Measurements from ENCODE around the gene MME. TPM values are rescaled to one million over a fixed set of nuclear protein-coding genes. Genes with fewer than 3 reads are reported as not detected.

Gene MME
- total RNA-seq, 1 experiment from 2014 or later: 14.4 TPM

DNA sequence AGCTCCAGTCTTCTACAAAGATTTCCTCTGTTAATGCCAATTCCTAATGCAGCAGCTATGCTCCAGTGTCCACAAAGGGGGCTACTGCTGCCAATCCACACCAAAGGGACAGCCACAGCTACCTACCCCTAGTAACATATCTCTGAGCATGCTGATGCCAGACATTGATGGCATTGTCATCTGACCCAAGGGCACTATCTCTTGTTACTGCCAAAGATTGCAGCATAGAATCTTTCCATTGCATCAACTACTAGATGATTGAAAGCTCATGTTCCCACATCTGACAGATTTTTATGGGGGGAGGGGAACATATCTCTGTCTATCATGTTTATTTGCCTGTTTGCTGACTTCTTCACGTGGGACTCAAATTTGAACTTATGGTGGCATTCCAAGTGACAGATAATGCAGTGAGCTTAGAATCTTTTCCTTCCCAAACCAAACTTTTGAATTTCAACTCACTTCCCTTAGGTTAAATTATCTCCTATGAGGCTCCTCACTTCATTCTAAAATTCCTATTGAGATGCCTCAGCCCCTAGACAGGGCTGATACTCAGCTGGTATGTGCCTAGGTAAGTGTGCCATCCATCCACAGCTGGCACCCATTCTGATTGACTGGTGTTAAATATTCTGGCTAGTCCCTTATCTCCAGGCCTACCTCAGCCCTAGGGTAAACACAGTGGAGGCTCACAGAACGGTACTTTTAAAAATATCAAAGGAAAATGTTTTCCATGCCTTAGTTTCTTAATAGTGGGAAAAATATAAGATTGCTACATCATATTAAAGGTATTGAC lies 113.0 kb downstream of the MME start:
- H3K9me3 Mint-ChIP-seq (ENCODE audit: low read depth, unreplicated experiment): no peaks in the 10 kb centered on the region
- DNase-seq: no peak
- no TSS peak for BruUV-seq (replicated peaks)
- H3K4me1 Mint-ChIP-seq (ENCODE audit: low read depth, unreplicated experiment): no peaks in the 10 kb centered on the region
- CTCF ChIA-PET: interaction anchor here (0.6 kb wide), 1 partner anchor 168 kb away, joined by 3 read pairs; no protein-coding TSS in a partner anchor
- intact Hi-C loops (cut with micrococcal nuclease; ENCODE audit: unreplicated experiment): no loop called here
- no peak overlapping the region for H3K27ac Mint-ChIP-seq (ENCODE audit: unreplicated experiment)
- no peaks in the 10 kb centered on the region for H3K27me3 Mint-ChIP-seq (ENCODE audit: unreplicated experiment)
- H3K36me3 Mint-ChIP-seq (ENCODE audit: insufficient read depth, unreplicated experiment): no peaks in the 10 kb centered on the region
- no peak overlapping the region for H3K4me3 Mint-ChIP-seq (ENCODE audit: low read depth, unreplicated experiment)
- TF ChIP-seq, protein P1, sequence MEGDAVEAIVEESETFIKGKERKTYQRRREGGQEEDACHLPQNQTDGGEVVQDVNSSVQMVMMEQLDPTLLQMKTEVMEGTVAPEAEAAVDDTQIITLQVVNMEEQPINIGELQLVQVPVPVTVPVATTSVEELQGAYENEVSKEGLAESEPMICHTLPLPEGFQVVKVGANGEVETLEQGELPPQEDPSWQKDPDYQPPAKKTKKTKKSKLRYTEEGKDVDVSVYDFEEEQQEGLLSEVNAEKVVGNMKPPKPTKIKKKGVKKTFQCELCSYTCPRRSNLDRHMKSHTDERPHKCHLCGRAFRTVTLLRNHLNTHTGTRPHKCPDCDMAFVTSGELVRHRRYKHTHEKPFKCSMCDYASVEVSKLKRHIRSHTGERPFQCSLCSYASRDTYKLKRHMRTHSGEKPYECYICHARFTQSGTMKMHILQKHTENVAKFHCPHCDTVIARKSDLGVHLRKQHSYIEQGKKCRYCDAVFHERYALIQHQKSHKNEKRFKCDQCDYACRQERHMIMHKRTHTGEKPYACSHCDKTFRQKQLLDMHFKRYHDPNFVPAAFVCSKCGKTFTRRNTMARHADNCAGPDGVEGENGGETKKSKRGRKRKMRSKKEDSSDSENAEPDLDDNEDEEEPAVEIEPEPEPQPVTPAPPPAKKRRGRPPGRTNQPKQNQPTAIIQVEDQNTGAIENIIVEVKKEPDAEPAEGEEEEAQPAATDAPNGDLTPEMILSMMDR (IDR thresholded peaks at IDR 0.05; ENCODE audit: unreplicated experiment): no peak

DNA sequence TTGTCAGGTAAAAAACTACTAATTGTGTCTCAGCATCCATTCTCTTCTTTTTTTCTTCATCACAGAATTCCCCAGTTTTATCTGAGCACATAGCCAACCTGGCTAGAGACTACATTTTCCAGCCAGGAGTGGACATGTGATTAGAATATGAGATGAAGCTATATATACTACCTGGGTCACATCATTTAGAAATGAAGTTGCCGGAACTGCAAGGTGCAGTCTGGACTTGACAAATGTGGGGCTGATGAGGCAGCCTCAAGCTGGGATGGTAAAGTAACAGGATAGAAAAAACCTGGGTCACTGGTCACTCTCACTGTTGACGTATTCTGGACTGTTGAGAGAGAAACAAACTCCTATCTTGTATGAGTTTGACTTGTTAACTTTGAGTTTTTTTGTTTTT lies 113.7 kb downstream of the MME start:
- DNase-seq: no peak
- intact Hi-C loops (cut with micrococcal nuclease; ENCODE audit: unreplicated experiment): no loop called here
- H3K9me3 Mint-ChIP-seq (ENCODE audit: low read depth, unreplicated experiment): no peaks in the 10 kb centered on the region
- CTCF ChIA-PET: no interaction called here
- H3K27ac Mint-ChIP-seq (ENCODE audit: unreplicated experiment): no peak overlapping the region
- H3K27me3 Mint-ChIP-seq (ENCODE audit: unreplicated experiment): no peaks in the 10 kb centered on the region
- no peaks in the 10 kb centered on the region for H3K4me1 Mint-ChIP-seq (ENCODE audit: low read depth, unreplicated experiment)
- no TSS peak for BruUV-seq (replicated peaks)
- no peak overlapping the region for H3K4me3 Mint-ChIP-seq (ENCODE audit: low read depth, unreplicated experiment)
- no peaks in the 10 kb centered on the region for H3K36me3 Mint-ChIP-seq (ENCODE audit: insufficient read depth, unreplicated experiment)
- TF ChIP-seq, protein P1 (IDR thresholded peaks at IDR 0.05; ENCODE audit: unreplicated experiment): no peak

DNA sequence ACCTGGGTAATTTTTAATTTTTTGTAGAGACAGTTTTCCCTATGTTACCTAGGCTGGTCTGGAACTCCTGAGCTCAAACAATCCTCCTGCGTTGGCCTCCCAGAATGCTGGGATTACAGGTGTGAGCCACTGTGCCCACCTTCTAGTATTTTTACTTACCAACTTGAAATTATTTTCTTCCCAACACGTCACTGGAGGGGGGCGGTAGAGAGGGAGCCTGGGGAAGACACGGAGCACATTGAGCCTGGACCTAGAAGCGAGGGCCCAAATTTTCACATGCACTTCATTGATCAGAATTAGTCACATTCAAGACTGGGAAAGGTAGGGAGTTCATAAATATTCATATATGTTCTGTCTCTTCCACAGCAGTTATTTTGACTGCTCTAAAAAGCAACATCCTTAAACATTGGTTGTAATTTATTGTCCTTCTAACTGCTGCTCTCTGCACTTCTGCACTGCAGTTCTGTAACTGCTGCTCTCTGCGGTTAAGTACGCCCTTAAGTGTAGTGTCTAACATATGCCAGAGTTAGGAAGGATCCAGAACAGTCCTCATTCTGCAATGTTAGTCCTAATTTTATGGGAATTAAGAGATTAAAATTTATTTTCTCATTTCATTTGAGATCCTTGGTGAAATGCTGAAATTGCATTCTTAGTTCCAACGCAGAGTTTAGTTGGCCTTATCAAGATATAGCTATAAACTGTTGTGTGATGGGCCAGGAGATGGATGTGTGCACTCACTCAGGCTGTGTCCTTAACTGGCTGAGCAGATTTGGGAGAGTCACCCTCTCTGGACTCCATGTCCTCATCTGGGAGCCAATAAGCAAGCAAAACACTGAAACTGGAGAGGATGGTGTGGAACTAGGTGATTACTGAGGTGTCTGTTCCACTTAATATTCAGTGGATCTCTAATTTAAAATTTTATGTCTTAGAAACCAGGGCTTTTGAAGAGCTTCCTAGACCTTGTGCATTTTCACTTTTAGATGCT lies 115.1 kb downstream of the MME start:
- Mint-ChIP-seq H3K27me3 (ENCODE audit: unreplicated experiment) (no peaks in the 10 kb centered on the region), H3K4me1 (ENCODE audit: low read depth, unreplicated experiment) (no peaks in the 10 kb centered on the region), H3K27ac (ENCODE audit: unreplicated experiment) (no peak overlapping the region), H3K36me3 (ENCODE audit: insufficient read depth, unreplicated experiment) (no peaks in the 10 kb centered on the region), H3K9me3 (ENCODE audit: low read depth, unreplicated experiment) (no peaks in the 10 kb centered on the region), H3K4me3 (ENCODE audit: low read depth, unreplicated experiment) (no peak overlapping the region)
- CTCF ChIA-PET: no interaction called here
- intact Hi-C loops (cut with micrococcal nuclease; ENCODE audit: unreplicated experiment): no loop called here
- TF ChIP-seq, protein P1 (IDR thresholded peaks at IDR 0.05; ENCODE audit: unreplicated experiment): no peak
- BruUV-seq (replicated peaks): no TSS peak
- DNase-seq: no peak

DNA sequence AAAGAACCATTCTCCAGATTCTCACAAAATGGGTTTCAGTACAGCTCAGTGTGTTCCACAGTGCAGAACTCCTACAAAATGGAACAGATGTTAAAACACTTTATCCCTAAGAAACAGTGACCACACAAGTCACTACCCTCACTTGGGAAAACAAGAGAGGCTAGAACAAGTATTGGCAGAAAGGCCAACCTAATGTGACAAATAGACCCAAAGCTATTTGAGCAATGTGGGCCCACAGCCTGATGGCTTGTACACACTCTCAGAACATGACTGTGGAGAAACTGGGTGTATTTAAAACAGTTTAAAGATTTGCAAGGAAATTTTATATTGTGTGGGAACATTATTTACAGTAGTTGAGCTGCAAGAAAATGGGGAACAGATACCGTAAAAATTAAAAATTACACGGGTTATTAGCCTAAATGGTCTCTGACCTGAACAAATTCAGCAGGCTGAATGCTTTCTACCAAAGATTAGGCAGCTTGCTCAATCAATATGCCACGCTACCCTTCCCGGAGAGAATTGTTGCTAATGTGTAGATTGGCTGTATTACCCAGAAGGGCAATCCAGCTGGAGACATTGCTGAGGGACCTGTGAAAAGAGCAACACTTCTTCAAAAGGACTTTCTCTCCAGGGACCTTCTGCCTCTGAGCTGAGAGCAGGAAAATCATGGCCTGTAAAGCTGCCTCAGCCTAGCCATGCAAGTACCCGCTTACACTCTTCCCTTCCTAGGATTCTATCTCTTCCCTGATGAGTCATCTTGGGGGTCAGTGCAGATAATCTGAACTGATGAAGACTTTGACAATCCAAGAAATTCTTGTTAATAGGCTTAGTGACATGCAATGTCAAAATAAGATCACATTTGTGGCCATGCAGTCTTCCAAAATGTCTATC lies 116.3 kb downstream of the MME start:
- Mint-ChIP-seq H3K4me3 (ENCODE audit: low read depth, unreplicated experiment) (no peak overlapping the region), H3K36me3 (ENCODE audit: insufficient read depth, unreplicated experiment) (no peaks in the 10 kb centered on the region), H3K27me3 (ENCODE audit: unreplicated experiment) (no peaks in the 10 kb centered on the region), H3K27ac (ENCODE audit: unreplicated experiment) (no peak overlapping the region), H3K4me1 (ENCODE audit: low read depth, unreplicated experiment) (no peaks in the 10 kb centered on the region), H3K9me3 (ENCODE audit: low read depth, unreplicated experiment) (no peaks in the 10 kb centered on the region)
- no peak for DNase-seq
- BruUV-seq (replicated peaks): no TSS peak
- intact Hi-C loops (cut with micrococcal nuclease; ENCODE audit: unreplicated experiment): no loop called here
- TF ChIP-seq, protein P1 (IDR thresholded peaks at IDR 0.05; ENCODE audit: unreplicated experiment): no peak
- CTCF ChIA-PET: no interaction called here

All from Calu3 (cell line).